ENCODE data around the gene TOM1L1.

Gene TOM1L1

GRCh38 chr17:54888981-54889380, 11.7 kb upstream of the TOM1L1 start:
- Histone ChIP-seq H3K27ac (replicated peaks) (no peak overlapping the region), H3K4me3 (replicated peaks; ENCODE audit: insufficient read depth, low read length) (no peak overlapping the region), H3K27me3 (ENCODE audit: insufficient read depth, poor library complexity, severe bottlenecking) (peaks cover 3% of the 10 kb centered on the region)
- DNase-seq (ENCODE audit: low read depth in 1 of 2, low spot score in 1 of 2): no peak
- TF ChIP-seq POLR2AphosphoS5 (IDR thresholded peaks at IDR 0.05; ENCODE audit: low read depth): no peak

DNA sequence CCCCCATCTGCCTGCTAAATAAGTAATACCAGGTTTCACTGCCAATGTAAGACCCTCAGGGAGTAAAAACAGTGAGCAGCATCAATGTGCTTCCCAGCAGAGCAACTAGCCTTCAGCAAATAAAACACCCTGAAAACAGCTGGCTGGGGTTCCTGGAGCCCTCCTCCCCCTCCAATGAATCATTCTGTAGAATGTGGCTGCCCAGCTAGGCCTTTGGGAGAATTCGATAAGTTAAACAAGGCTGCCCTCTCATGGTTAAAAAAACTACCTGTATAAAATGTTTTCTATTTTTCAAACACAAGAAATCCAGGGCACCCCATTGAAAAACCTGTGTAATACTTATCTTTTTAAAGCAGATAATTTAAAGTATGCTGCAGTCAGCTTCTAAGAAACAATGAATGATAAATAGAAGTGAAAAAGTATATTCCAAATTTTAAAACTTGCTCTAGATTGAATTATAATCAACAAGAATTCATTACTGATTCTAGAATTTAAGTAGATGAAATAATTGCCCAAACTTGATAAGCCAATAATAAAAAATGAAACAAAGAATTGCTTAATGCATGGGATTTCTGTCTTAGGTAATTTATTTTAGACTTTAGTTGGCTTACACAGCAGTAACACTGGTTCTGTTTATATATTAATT, 9.4 kb upstream of the TOM1L1 start:
- no peak for TF ChIP-seq POLR2AphosphoS5 (IDR thresholded peaks at IDR 0.05; ENCODE audit: low read depth)
- no peak for TF ChIP-seq SPI1 (IDR thresholded peaks at IDR 0.05; ENCODE audit: borderline replicate concordance, low read depth)
- TF ChIP-seq GABPA (IDR thresholded peaks at IDR 0.05; ENCODE audit: low read depth): no peak
- DNase-seq (ENCODE audit: low read depth in 1 of 2, low spot score in 1 of 2): peak; percentile 5 to 11
- Histone ChIP-seq H3K27ac (replicated peaks) (no peak overlapping the region), H3K27me3 (ENCODE audit: insufficient read depth, poor library complexity, severe bottlenecking) (no peaks in the 10 kb centered on the region), H3K4me3 (replicated peaks; ENCODE audit: insufficient read depth, low read length) (no peak overlapping the region)

- DNase-seq (ENCODE audit: low read depth in 1 of 2, low spot score in 1 of 2): no peak
- Histone ChIP-seq H3K27ac (replicated peaks) (no peak overlapping the region), H3K27me3 (ENCODE audit: insufficient read depth, poor library complexity, severe bottlenecking) (no peaks in the 10 kb centered on the region), H3K4me3 (replicated peaks; ENCODE audit: insufficient read depth, low read length) (no peak overlapping the region)
- TF ChIP-seq SPI1 (IDR thresholded peaks at IDR 0.05; ENCODE audit: borderline replicate concordance, low read depth) (no peak), POLR2AphosphoS5 (IDR thresholded peaks at IDR 0.05; ENCODE audit: low read depth) (no peak), GABPA (IDR thresholded peaks at IDR 0.05; ENCODE audit: low read depth) (no peak), REST (IDR thresholded peaks at IDR 0.05; ENCODE audit: insufficient replicate concordance, low read depth) (no peak)
- TF ChIP-seq, protein P1, sequence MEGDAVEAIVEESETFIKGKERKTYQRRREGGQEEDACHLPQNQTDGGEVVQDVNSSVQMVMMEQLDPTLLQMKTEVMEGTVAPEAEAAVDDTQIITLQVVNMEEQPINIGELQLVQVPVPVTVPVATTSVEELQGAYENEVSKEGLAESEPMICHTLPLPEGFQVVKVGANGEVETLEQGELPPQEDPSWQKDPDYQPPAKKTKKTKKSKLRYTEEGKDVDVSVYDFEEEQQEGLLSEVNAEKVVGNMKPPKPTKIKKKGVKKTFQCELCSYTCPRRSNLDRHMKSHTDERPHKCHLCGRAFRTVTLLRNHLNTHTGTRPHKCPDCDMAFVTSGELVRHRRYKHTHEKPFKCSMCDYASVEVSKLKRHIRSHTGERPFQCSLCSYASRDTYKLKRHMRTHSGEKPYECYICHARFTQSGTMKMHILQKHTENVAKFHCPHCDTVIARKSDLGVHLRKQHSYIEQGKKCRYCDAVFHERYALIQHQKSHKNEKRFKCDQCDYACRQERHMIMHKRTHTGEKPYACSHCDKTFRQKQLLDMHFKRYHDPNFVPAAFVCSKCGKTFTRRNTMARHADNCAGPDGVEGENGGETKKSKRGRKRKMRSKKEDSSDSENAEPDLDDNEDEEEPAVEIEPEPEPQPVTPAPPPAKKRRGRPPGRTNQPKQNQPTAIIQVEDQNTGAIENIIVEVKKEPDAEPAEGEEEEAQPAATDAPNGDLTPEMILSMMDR (IDR thresholded peaks at IDR 0.05; ENCODE audit: insufficient read depth, low read length): no peak
These were observed 8.3 kb upstream of the TOM1L1 start for GRCh38 chr17:54892360-54892759.

DNA sequence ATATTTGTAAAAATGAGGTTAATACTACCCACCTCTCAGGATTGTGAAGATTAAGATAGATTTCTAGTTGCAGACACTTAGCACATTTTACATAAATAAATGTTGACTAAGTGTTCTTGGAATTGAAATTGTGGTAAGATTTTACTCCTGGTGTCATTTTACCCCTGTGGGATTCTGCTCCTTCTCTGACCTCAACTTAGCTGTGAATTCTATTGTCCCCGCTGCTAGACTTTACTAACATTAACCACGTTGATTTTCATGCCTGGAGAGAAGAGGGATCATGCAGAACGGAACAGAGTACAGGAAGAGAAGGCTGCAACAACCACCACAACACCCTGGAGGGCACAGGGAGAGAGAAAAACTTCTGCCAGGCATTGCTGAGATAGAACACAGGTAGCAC, 2.1 kb upstream of the TOM1L1 start:
- Histone ChIP-seq H3K27me3 (ENCODE audit: insufficient read depth, poor library complexity, severe bottlenecking) (peaks cover 11% of the 10 kb centered on the region), H3K4me3 (replicated peaks; ENCODE audit: insufficient read depth, low read length) (no peak overlapping the region), H3K27ac (replicated peaks) (no peak overlapping the region)
- no peak for DNase-seq (ENCODE audit: low read depth in 1 of 2, low spot score in 1 of 2)
- no peak for TF ChIP-seq POLR2AphosphoS5 (IDR thresholded peaks at IDR 0.05; ENCODE audit: low read depth)
- TF ChIP-seq, protein P1 (IDR thresholded peaks at IDR 0.05; ENCODE audit: insufficient read depth, low read length): no peak
- no peak for TF ChIP-seq SPI1 (IDR thresholded peaks at IDR 0.05; ENCODE audit: borderline replicate concordance, low read depth)
- TF ChIP-seq REST (IDR thresholded peaks at IDR 0.05; ENCODE audit: insufficient replicate concordance, low read depth): no peak
- TF ChIP-seq GABPA (IDR thresholded peaks at IDR 0.05; ENCODE audit: low read depth): no peak

DNA sequence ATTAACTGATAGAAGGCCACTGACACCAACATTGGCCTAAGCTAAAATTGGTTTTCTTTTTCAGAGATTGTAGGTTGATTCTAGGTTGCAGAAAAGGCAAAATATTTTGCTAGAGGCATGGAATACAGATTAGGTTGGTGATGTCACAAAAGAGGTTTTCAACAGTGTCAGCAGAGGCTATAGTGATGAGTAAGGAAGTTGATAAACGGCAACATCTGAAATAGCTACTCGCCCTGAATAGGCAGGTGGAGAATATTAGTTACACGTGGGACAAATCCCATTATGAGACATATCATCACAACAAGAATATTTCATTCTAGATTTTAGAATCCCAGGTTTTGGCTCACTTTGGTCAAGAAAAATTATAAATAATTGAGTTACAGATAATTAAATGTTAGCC, 1.5 kb upstream of the TOM1L1 start:
- Histone ChIP-seq H3K4me3 (replicated peaks; ENCODE audit: insufficient read depth, low read length) (no peak overlapping the region), H3K27me3 (ENCODE audit: insufficient read depth, poor library complexity, severe bottlenecking) (peaks cover 11% of the 10 kb centered on the region), H3K27ac (replicated peaks) (no peak overlapping the region)
- no peak for DNase-seq (ENCODE audit: low read depth in 1 of 2, low spot score in 1 of 2)
- TF ChIP-seq GABPA (IDR thresholded peaks at IDR 0.05; ENCODE audit: low read depth): no peak
- TF ChIP-seq SPI1 (IDR thresholded peaks at IDR 0.05; ENCODE audit: borderline replicate concordance, low read depth): no peak
- TF ChIP-seq, protein P1 (IDR thresholded peaks at IDR 0.05; ENCODE audit: insufficient read depth, low read length): no peak
- no peak for TF ChIP-seq REST (IDR thresholded peaks at IDR 0.05; ENCODE audit: insufficient replicate concordance, low read depth)
- no peak for TF ChIP-seq POLR2AphosphoS5 (IDR thresholded peaks at IDR 0.05; ENCODE audit: low read depth)
